IPS DF 19.7 (cell line): Measurements from ENCODE around the gene BAZ2B.
A peak's percentile ranks its signal among the peaks of the same experiment; 100 is the strongest.
"Not testable (repeated sequence)": the region's sequence is repeated elsewhere in the genome, so short reads cannot be mapped to it uniquely, and the experiment has no call there.

ENCODE experiments used
- DNase-seq: peaks from one replicate; pipeline ENCODE4 v3.0.0-alpha.2; 2013; ENCODE audit warnings: low read depth, low spot score

Gene BAZ2B, protein sequence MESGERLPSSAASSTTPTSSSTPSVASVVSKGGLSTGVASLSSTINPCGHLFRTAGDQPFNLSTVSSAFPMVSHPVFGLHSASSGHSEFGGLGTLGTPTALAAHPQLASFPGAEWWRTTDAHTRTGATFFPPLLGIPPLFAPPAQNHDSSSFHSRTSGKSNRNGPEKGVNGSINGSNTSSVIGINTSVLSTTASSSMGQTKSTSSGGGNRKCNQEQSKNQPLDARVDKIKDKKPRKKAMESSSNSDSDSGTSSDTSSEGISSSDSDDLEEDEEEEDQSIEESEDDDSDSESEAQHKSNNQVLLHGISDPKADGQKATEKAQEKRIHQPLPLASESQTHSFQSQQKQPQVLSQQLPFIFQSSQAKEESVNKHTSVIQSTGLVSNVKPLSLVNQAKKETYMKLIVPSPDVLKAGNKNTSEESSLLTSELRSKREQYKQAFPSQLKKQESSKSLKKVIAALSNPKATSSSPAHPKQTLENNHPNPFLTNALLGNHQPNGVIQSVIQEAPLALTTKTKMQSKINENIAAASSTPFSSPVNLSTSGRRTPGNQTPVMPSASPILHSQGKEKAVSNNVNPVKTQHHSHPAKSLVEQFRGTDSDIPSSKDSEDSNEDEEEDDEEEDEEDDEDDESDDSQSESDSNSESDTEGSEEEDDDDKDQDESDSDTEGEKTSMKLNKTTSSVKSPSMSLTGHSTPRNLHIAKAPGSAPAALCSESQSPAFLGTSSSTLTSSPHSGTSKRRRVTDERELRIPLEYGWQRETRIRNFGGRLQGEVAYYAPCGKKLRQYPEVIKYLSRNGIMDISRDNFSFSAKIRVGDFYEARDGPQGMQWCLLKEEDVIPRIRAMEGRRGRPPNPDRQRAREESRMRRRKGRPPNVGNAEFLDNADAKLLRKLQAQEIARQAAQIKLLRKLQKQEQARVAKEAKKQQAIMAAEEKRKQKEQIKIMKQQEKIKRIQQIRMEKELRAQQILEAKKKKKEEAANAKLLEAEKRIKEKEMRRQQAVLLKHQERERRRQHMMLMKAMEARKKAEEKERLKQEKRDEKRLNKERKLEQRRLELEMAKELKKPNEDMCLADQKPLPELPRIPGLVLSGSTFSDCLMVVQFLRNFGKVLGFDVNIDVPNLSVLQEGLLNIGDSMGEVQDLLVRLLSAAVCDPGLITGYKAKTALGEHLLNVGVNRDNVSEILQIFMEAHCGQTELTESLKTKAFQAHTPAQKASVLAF (N-terminal part only)

DNA sequence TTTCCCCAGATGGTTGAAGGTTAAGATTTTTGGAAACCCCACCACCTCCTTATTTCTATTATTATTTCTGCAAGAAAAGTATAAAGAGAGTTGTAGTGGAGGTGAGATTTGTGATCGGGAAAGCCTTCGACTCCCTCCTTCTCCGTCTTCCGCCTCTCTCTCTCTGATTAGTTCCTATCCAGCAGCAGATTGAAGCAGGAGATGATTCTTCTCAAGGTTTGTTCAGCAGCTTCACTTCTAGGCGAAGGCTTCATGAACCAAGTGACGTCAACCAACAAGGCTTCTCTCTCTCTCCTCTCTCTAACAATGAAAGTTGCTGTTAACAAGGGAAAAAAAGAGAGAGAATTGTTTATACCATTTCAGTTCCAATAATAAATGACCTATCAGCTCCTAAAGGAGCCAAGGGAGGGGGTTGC is at the start of gene BAZ2B:
Gene BAZ2B (minus strand): TSS at position 263 of the 416 bp plus-strand sequence. CDS start 137,829 bp downstream, outside the sequence.
- DNase-seq = peak; percentile 50

DNA sequence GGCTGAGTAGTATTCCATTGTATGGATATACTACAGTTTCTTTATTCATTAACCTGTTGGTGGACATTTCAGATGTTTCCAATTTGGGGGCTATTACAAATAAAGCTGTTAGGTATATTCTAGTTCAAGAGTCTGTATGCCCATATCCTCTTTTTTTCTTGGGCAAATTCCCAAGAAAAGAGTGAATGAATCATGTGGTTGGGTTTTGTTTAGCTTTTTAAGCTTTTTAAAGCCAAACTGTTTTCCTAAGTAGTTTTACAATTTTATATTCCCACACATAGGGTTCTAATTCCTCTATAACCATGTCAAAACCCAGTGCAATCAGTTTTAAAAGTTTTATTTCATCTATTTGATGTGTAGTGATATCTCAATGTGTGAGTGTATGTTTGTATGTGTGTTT is 44.9 kb upstream of the BAZ2B start:
- DNase-seq = no peak

DNA sequence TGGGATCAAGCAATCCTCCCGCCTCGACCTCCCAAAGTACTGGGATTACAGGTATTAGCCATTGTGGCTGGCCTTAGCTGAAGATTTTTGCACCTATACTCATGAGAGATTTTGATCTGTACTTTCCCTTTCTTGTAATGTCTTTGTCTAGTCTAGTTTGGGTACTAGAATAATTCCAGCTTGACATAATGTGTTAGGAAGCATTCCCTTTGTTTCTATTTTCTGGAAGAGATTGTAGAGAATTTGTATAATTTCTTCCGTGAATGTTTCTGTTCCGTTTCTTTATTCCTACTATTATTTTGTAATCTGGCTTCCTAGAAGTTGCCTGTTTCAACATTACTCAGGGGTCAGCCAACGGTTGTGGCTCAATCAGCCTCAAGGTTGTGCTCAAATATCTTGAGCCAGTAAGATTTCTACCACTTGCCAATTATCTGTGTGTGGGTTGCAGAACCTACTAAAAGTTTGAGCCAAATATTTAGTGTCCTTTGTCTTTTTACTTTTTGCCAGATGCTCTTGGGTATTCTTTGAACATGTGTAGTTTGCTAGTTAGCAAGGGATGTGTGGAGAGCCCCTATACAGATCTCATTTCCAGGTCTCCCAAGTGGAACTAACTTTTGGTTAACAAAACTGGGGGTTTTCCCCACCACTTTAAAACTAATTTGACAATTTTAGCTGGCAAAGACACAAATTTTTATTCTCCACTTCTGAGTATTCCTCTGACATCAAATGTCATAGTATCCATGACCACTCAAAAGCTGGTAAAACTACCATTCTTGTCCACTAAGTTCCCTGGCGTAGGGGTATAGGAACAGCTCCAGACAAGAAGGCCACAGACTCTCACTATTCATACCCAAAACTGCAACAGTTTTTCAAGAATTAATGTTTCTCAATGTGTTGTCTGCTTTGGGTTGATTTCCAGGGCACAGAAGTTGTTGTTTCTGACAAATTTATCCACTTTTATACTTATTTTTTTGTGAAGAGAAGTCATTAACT is 42.8 kb upstream of the BAZ2B start:
- DNase-seq = no peak

GRCh38 chr2:159653962-159654361 is 37.6 kb upstream of the BAZ2B start:
- no peak for DNase-seq

DNA sequence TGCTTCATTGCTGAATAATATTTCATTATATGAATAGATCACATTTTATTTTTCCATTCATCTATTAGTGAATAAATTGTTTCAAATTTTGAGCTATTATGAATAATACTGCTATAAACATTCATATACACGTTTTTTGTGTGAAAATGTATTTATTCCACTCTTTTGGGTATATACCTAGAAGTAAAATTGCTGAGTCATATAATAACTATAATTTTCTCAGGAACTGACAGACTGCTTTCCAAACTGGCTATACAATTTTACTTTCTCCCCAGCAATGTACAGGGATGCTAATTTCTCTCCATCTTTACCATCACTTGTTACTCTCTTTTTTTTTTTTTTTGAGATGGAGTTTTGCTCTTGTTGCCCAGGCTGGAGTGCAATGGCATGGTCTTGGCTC is 35.5 kb upstream of the BAZ2B start:
- no peak for DNase-seq

GRCh38 chr2:159650574-159650973 is 34.2 kb upstream of the BAZ2B start:
- no peak for DNase-seq

- no peak for DNase-seq
These were observed 32.3 kb upstream of the BAZ2B start for GRCh38 chr2:159648643-159649042.

GRCh38 chr2:159647667-159648066 is 31.3 kb upstream of the BAZ2B start:
- no peak for DNase-seq

DNA sequence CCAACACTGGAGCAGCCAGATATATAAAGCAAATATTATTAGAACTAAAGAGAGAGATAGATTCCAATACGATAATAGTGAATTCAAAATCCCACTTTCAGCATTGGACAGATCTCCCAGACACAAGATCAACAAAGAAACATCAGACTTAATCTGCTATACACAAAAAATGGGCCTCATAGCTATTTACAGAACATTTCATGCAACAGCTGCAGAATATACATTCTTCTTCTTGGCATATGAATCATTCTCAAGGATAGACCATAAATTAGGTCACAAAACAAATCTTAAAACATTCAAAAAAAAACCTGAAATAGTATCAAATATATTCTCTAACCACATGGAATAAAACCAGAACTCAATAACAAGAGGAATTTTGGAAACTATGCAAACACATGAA is 23.8 kb upstream of the BAZ2B start:
- DNase-seq = no peak

- no peak for DNase-seq
These were observed 23.4 kb upstream of the BAZ2B start for GRCh38 chr2:159639712-159640111.

- DNase-seq = no peak
These were observed 22.7 kb upstream of the BAZ2B start for GRCh38 chr2:159639071-159639470.

DNA sequence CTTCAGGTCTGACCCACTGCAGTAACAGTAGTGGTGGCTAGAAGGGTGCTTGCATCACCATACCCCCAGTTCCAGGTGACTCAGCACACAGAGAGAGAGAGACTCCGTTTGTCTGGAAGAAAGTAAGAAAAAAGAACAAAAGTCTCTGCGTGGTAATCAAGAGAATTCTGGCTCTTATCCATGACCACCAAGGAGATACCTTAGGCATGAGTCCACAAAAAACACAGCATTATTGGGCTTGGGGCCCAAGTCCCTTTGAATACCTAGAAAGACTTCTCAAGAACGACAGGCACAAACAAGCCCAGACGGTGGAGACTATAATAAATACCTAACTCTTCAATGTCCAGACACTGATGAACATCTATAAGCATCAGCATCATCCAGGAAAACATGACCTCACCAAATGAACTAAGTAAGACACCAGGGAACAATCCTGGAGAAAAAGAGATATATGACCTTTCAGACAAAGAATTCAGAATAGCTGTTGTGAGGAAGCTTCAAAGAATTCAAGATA is 21.7 kb upstream of the BAZ2B start:
- no peak for DNase-seq

- DNase-seq = no peak
These were observed 20.9 kb upstream of the BAZ2B start for GRCh38 chr2:159637240-159637639.

DNA sequence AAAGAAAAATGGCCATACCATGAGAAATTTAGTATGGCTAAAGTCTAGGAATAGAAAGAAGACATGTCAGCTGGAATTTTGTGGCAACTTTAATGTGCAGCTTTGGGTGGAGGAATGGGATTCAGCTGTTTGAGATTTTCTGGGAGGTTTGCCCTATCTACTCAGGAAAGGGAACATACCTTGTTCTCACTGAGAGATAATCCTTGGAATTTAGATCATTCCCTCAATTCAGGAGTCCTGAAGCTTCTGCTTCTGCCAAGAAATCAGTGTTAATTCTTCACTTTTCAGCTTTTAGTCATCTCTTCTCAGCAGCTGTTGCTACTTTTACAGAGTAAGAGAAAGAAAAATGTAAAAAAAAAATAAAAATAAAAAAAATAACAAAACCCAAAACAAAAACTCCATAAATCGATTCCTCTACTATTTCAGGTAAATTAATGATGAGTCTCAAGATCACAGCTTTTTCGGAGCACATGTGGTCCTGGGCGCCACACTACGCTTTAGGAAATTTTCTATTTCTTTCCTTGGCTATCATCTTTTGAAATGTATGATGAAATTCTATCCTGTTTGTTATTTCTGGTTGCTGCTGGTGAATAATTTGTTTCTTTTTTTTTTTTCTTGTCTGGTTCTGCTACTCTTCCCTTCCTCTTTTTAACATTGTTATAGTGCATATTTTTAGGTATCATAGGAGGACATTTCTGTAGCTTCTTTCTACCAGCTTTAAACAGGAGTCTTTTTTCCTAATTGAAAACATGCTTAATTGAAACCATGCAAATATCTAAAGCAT is 18.9 kb upstream of the BAZ2B start:
- DNase-seq = no peak

DNA sequence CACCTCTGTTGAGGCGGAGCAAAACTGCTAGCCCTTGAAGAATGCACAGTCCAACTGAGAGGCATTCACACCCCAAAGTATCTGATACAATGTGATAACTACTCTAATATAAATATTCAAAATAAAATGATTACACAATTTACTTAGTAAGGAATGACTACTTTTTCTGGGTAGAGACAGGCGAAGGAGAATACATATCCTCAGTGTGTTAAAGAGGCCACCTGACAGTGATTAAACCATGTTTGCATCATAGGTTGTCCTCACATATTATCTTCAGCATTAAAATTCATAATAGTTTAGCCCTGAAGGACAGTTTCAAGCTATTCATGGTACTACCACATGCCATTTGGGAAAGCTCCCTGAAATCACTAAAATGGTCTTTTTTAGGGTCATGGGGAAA is 16.9 kb upstream of the BAZ2B start:
- no peak for DNase-seq

GRCh38 chr2:159625628-159626027 is 9.3 kb upstream of the BAZ2B start:
- not testable (repeated sequence) for DNase-seq

DNA sequence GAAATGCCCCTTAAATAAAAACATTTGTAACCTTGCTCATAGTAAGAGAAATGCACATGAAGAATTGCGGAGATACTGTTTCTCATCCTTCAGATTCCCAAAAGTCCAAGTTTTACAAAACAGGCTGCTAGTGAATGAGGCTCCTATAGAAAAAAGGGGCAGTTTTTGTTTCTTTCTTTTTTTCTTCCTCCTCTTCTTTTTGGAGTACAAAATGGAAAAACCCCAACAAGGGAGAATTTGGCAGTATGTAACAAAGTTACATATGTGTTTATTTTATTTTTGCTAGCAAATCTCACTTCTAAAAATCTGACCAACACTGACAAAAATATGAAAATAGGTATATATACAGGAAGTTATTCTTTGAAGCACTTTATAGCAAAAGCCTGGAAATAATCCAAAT is 7.1 kb upstream of the BAZ2B start:
- DNase-seq = no peak

- DNase-seq = no peak
These were observed 6.6 kb upstream of the BAZ2B start for GRCh38 chr2:159622966-159623365.

- DNase-seq = no peak
These were observed 4.4 kb upstream of the BAZ2B start for GRCh38 chr2:159620796-159621195.

DNA sequence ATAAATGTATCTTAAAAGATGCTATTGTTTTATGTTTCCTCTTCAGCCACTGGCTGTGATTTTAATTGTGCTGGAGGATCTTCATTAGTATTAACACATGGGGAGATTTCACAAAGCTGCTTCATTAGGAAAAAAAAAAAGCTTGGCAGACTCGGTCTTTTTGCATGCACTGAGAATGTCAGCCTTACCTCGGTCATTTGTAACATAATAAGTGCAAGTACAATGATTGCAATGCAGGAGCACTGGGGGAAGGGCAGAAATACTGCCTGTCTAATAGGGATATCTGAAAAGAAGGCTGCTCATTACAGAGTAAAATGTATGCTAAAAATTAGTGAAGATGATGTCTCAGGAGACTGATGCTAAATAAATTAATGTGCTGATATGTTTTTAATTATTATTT is 1.3 kb upstream of the BAZ2B start:
- no peak for DNase-seq
